ENCODE data around the gene EML6. TPM values are rescaled to one million over a fixed set of nuclear protein-coding genes. Genes with fewer than 3 reads are reported as not detected.

Gene EML6
- total RNA-seq, 4 donors from 2014 or later = 2.7 to 42.5 (median 11.9) TPM

DNA sequence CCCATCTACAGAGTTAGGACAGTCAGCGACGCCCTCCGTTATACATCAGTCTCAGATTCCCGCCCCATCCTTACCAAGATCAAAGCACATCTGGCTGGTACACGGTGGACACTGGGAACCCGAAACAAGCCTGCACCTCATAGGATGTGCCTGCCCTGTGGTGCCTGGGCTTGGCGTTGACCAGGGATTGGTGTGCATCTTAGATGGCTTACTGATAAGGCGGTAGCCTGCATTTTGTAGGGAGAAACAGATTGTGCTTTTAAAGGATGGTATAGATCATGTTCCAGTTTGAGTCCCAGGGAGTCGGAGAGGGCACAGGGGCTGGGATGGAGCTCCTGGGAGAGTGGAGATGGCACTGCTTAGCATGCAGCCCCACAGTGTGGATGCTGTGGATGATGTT lies 108.0 kb downstream of the EML6 start:
- H3K4me1 ChIP-seq = no peaks in the 10 kb centered on the region
- H3K27me3 ChIP-seq = no peaks in the 10 kb centered on the region
- intact Hi-C loops (cut with DNase I; ENCODE audit: low total_unique reads) = no loop called here
- TF ChIP-seq, protein P1, sequence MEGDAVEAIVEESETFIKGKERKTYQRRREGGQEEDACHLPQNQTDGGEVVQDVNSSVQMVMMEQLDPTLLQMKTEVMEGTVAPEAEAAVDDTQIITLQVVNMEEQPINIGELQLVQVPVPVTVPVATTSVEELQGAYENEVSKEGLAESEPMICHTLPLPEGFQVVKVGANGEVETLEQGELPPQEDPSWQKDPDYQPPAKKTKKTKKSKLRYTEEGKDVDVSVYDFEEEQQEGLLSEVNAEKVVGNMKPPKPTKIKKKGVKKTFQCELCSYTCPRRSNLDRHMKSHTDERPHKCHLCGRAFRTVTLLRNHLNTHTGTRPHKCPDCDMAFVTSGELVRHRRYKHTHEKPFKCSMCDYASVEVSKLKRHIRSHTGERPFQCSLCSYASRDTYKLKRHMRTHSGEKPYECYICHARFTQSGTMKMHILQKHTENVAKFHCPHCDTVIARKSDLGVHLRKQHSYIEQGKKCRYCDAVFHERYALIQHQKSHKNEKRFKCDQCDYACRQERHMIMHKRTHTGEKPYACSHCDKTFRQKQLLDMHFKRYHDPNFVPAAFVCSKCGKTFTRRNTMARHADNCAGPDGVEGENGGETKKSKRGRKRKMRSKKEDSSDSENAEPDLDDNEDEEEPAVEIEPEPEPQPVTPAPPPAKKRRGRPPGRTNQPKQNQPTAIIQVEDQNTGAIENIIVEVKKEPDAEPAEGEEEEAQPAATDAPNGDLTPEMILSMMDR (IDR thresholded peaks at IDR 0.05 in 4 of 5, conservative IDR thresholded peaks at IDR 0.05 in 1 of 5) = no peak
- ATAC-seq = no peak
- H3K9me3 ChIP-seq = no peaks in the 10 kb centered on the region
- no peak overlapping the region for H3K4me3 ChIP-seq
- in situ Hi-C loops (cut with MboI; ENCODE audit: low sequenced_read_pairs in 4 of 4) = loop anchor here in 2 of 4 donors (25.0 kb wide), 2 partner anchors 169 to 319 kb away; no protein-coding TSS in a partner anchor
- no peaks in the 10 kb centered on the region for H3K36me3 ChIP-seq
- H3K27ac ChIP-seq = no peak overlapping the region
- no peak for DNase-seq

- Histone ChIP-seq H3K27me3 (no peaks in the 10 kb centered on the region), H3K9me3 (no peaks in the 10 kb centered on the region), H3K36me3 (no peaks in the 10 kb centered on the region), H3K4me1 (no peaks in the 10 kb centered on the region), H3K27ac (no peak overlapping the region), H3K4me3 (no peak overlapping the region)
- ATAC-seq = no peak
- in situ Hi-C loops (cut with MboI; ENCODE audit: low sequenced_read_pairs in 4 of 4) (loop anchor here in 2 of 4 donors (25.0 kb wide), 2 partner anchors 172 to 322 kb away; no protein-coding TSS in a partner anchor), intact Hi-C loops (cut with DNase I; ENCODE audit: low total_unique reads) (loop anchor here (5.0 kb wide), 1 partner anchor 112 kb away; the partner anchor contains the start of gene EML6)
- TF ChIP-seq, protein P1 (IDR thresholded peaks at IDR 0.05 in 4 of 5, conservative IDR thresholded peaks at IDR 0.05 in 1 of 5) = no peak
- TF ChIP-seq POLR2A (IDR thresholded peaks at IDR 0.05) = no peak
- no peak for DNase-seq
These were observed 111.3 kb downstream of the EML6 start for GRCh38 chr2:54834721-54835120.

- Histone ChIP-seq H3K27me3 (no peaks in the 10 kb centered on the region), H3K4me1 (no peaks in the 10 kb centered on the region), H3K4me3 (no peak overlapping the region), H3K27ac (no peak overlapping the region), H3K36me3 (no peaks in the 10 kb centered on the region), H3K9me3 (no peaks in the 10 kb centered on the region)
- no peak for ATAC-seq
- DNase-seq = no peak
- TF ChIP-seq POLR2A (IDR thresholded peaks at IDR 0.05) = no peak
- TF ChIP-seq, protein P1 (IDR thresholded peaks at IDR 0.05 in 4 of 5, conservative IDR thresholded peaks at IDR 0.05 in 1 of 5) = no peak
- in situ Hi-C loops (cut with MboI; ENCODE audit: low sequenced_read_pairs in 4 of 4) = loop anchor here in 2 of 4 donors (25.0 kb wide), 2 partner anchors 174 to 324 kb away; no protein-coding TSS in a partner anchor
- intact Hi-C loops (cut with DNase I; ENCODE audit: low total_unique reads) = loop anchor here (5.0 kb wide), 1 partner anchor 114 kb away; the partner anchor contains the start of gene EML6
These were observed 113.0 kb downstream of the EML6 start for GRCh38 chr2:54836477-54836876.

GRCh38 chr2:54838585-54839035 lies 115.1 kb downstream of the EML6 start:
- H3K4me3 ChIP-seq = no peak overlapping the region
- DNase-seq = peak; percentile 15 to 41
- H3K9me3 ChIP-seq = no peaks in the 10 kb centered on the region
- intact Hi-C loops (cut with DNase I; ENCODE audit: low total_unique reads) (loop anchor here (1.0 to 5.0 kb wide), 3 partner anchors 116 to 182 kb away; partner anchors contain the start of gene EML6), in situ Hi-C loops (cut with MboI; ENCODE audit: low sequenced_read_pairs in 4 of 4) (loop anchor here in 2 of 4 donors (25.0 kb wide), 2 partner anchors 176 to 326 kb away; no protein-coding TSS in a partner anchor)
- H3K4me1 ChIP-seq = no peaks in the 10 kb centered on the region
- H3K36me3 ChIP-seq = no peaks in the 10 kb centered on the region
- no peak for TF ChIP-seq POLR2A (IDR thresholded peaks at IDR 0.05)
- TF ChIP-seq, protein P1 (IDR thresholded peaks at IDR 0.05 in 4 of 5, conservative IDR thresholded peaks at IDR 0.05 in 1 of 5) = peak; percentile 64 to 90 (median 79)
- no peak overlapping the region for H3K27ac ChIP-seq
- peak; percentile 66 to 90 for ATAC-seq
- no peaks in the 10 kb centered on the region for H3K27me3 ChIP-seq

Data from gastrocnemius medialis (tissue), 4 donors.